DMS79 (cell line): ENCODE measurements around the gene MET.
A peak's percentile ranks its signal among the peaks of the same experiment; 100 is the strongest.
"Not testable (repeated sequence)": the region's sequence is repeated elsewhere in the genome, so short reads cannot be mapped to it uniquely, and the experiment has no call there.

Experiments used
- DNase-seq: peaks from one replicate; lab custom pipeline; 2025; lab: John Stamatoyannopoulos, UW

MET gene

GRCh38 chr7:116754186-116754585, 82.2 kb downstream of the MET start:
- no peak for DNase-seq

GRCh38 chr7:116757283-116757682, 85.3 kb downstream of the MET start:
- no peak for DNase-seq

- DNase-seq: not testable (repeated sequence)
Measured at GRCh38 chr7:116759642-116760041, 87.6 kb downstream of the MET start.

- no peak for DNase-seq
Measured at GRCh38 chr7:116762971-116763370, 91.0 kb downstream of the MET start.

- DNase-seq: no peak
Measured at GRCh38 chr7:116763647-116764046, 91.7 kb downstream of the MET start.

GRCh38 chr7:116766881-116767280, 94.9 kb downstream of the MET start:
- no peak for DNase-seq

DNA sequence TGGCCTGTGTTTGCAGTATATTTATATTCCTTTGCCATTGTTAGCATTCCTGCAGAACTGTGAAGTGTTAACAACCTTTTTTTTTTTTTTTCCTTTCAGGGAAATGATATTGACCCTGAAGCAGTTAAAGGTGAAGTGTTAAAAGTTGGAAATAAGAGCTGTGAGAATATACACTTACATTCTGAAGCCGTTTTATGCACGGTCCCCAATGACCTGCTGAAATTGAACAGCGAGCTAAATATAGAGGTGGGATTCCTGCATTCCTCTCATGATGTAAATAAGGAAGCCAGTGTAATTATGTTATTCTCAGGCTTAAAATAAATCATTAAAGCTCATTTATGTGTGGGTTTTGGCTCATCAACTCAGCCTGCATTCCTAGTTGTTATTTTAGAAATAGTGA, 97.5 kb downstream of the MET start:
- DNase-seq: no peak

- DNase-seq: no peak
Measured at GRCh38 chr7:116770941-116771340, 98.9 kb downstream of the MET start.

DNA sequence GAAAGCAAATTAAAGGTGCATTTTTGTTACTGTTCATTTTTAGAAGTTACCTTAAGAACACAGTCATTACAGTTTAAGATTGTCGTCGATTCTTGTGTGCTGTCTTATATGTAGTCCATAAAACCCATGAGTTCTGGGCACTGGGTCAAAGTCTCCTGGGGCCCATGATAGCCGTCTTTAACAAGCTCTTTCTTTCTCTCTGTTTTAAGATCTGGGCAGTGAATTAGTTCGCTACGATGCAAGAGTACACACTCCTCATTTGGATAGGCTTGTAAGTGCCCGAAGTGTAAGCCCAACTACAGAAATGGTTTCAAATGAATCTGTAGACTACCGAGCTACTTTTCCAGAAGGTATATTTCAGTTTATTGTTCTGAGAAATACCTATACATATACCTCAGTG, 99.6 kb downstream of the MET start:
- no peak for DNase-seq

GRCh38 chr7:116772423-116772863, 100.4 kb downstream of the MET start:
- peak; percentile 11 for DNase-seq

DNA sequence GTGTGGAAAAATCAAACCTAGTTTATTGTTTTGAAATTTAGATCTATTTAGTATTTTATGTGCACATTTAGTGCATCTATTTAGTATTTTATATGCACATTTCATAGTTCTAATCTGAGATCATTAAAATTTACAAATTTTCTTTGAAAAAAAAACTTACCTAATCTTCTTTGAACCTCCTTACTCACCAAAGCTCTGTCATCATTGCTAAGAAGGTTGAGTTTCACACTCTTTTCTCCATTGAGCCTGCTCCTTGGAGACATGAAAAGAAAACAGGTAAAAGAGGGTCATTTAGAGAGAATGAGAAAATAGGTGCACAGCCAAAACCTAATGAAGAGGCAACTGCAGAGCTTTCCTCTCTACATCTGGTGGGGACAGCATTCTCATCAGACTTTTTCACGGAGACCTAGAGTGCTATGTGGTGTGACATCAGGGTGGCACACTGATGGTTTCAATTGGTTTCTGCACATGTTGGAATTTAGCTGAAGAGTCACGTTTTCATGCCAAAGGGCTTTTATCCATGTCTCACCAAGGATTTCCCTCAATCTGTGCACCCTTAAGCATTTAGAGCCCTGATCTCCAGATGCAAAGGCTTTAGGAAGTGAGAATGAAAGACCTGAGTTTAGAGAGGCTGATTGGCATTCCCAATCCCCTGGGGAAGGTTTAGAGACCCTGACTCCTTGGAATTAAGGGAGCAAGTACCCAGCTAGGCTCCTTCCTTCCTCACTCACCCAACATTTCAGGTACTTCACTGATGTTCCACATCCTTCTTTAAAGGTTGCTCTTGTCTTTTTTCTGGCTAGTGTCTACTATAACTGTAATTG, 101.1 kb downstream of the MET start:
- no peak for DNase-seq

GRCh38 chr7:116776046-116776445, 104.0 kb downstream of the MET start:
- DNase-seq: no peak

DNA sequence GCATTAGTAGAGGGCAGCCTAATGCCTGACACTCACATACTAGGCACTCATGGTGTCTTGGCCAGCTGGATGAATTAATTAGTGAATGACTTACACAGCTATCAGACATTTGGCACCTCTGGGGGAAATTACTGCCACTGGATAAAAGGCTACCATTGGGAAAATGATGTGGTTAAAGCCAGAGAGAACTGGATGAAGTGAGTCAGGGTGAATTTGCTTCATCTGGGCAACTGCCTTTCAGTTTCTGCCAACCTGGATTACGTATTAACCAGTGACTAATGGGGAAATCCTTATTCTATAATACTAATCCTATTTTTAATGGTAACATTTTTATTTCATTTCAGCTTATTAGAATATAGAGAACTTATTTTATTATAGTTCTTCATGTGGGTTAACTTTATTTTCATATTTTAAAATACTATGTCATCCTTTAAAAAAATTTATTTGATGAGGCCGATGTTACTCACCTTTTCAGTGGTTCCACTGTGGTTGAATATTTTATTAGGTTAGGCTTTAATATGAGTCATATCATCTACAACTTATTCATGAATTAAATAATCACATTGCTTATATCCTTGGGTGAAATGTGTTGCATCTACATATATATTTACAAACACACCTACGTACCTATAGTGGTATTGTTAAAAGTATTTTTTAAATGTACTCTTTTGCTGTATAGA, 104.8 kb downstream of the MET start:
- DNase-seq: no peak

- no peak for DNase-seq
Measured at GRCh38 chr7:116777651-116778281, 105.8 kb downstream of the MET start.

DNA sequence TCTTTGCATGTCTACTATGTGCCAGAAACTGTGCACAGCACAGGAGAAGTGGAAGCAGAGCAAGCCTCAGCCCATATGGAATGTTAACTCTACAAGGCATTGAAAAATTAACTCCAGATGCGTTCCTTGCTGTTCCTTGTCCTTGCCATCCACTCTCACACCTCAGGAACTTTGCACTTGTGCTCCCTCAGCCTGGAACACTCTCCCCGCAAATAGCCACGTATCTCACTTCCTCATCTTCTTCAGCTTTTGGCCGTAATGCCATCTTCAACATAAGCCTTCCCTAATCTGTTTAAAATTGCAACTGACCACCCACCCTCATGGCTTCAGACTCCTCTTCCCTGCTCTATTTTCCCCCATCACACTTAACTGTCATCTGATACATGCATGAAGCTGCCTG, 107.2 kb downstream of the MET start:
- no peak for DNase-seq

DNA sequence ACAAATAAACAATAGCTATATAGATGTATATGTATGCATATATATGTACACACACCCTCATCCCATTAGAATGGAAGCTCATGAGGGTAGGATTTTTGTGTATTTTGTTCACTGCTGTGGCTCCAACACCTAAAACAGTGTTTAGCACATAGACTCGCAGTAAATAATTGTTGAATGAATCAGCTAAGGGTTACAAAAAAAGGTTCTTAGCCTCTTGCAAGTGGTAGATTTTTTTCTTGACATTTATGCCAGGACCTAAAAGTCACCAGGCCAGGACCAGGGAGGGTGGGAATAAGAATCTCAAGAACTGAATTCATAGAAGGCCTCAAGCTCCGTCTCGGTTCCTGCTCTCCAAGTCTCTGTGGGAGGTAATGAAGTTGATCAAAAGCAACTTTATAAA, 107.9 kb downstream of the MET start:
- DNase-seq: no peak

DNA sequence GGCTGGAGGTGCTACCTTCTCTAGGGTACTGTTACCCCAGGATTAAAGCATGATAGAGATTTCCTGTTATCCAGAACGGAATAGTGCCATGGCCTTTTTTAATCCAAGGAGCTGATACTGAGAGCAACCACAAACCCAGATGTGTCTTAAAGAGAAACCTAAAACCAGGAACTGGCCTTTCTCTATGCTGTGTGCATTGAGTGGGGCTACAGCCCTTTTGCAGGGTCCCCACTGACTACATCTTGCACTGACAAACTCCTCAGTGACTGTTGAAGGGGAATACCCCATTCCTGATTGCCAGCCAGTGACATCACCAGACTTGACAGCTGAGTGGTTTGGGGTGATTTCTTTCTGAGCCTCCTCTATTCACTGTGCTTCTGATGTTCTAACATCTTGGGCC, 108.5 kb downstream of the MET start:
- DNase-seq: no peak

DNA sequence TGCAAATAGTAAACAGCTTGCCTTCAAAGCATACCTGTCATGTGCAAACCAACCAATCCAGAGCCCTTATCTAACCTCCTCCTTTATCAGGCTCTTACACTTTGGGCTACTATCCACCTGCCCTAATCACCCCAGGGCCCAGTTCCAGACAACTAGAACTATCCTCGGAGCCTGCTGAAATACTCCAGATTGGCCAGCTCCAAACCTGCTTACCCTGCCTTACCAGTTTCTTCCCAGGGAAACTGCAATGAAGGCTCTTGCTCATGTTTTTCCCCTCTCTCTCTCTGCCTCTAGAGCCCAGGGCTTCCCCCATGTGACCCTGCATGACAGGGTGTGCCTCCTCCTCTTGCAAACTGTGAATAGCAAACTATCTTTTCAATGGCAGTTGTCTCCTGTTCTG, 109.0 kb downstream of the MET start:
- DNase-seq: no peak

- DNase-seq: no peak
Measured at GRCh38 chr7:116781584-116781983, 109.6 kb downstream of the MET start.

DNA sequence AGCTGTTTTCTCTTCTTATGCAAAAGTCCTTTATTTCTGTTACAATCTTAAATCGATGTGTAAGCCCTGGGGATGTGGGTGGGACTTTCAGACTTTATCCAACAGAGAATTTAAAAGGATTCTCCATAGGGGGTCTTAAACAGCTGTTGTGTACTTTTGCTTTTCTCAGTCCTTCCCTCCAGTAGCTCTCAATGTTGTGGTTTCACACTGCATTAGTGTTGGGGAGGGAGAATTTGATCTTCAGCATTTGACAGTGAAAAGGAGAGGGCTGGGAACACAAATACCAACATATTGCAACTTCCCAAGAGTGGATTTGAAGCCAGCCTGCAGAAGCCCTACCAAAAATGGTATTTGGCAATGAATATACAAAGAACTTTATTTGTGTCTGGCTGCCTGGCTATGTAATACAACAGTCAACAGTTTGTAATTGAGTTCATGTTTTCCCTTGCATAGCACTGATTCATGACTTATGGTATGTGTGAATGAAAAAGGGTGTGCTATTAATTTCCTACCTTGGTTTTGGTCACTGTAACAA, 110.2 kb downstream of the MET start:
- DNase-seq: peak; percentile 86

DNA sequence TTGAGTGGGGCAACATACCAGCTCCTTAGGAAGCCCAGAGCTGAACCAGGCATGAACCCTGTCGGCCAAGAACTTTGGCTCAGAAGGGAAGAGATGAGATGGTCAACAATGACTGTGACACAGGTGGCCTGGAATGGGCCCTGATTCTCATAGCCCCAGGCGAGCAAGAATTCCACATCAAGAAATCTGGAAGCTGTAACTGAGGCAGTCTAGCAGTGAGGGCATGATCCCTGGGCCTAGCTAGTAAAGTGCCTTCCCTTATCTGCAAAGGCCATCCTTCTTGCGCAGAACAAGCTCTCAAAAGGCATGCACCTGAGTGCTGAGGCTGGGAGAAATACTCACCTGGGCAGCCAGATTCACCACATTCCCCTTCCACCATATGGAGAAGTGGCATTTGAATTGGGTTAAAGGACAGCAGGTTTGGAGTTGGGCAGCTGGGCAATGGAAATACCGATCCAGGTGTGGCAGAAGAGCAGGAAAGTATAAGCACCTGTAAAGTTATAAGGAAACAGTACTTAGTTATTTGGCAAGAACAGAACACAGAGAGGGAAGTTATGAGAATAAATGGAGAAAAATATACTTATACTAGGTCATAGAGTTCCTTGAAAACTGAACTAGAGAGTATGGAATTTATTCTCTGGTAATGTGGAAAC, 111.8 kb downstream of the MET start:
- DNase-seq: no peak

GRCh38 chr7:116784647-116785046, 112.7 kb downstream of the MET start:
- DNase-seq: no peak
